Fibroblast of lung (primary cell): Measurements from ENCODE around the gene CASD1. TPM values are rescaled to one million over a fixed set of nuclear protein-coding genes. Genes with fewer than 3 reads are reported as not detected.

ENCODE experiments used
- DNase-seq, 2 donors: peaks; one replicate each; pipeline versions ENCODE4 v3.0.0 to v3.0.0-alpha.2; 2010; ENCODE audit warnings: low read depth in 2 of 2
- H2AFZ ChIP-seq: 2 replicates; pipeline ENCODE4 v1.5.1; 2012; ENCODE audit warnings: low read length, control low read depth, inconsistent platforms
- H3K27ac ChIP-seq: 2 replicates; pipeline ENCODE4 v1.5.1; 2011; ENCODE audit warnings: low read length, control low read depth; ENCODE audit not compliant: insufficient read depth
- H3K27me3 ChIP-seq: 2 replicates; pipeline ENCODE4 v1.5.1; 2011; ENCODE audit warnings: mild to moderate bottlenecking, low read length; ENCODE audit not compliant: control insufficient read depth, insufficient read depth
- H3K36me3 ChIP-seq: 2 replicates; pipeline ENCODE4 v1.5.1; 2011; ENCODE audit warnings: low read length; ENCODE audit not compliant: control insufficient read depth, insufficient read depth
- H3K4me1 ChIP-seq: 2 replicates; pipeline ENCODE4 v1.5.1; 2011; ENCODE audit warnings: low read length; ENCODE audit not compliant: control insufficient read depth, insufficient read depth; ENCODE audit errors: extremely low read depth
- H3K4me2 ChIP-seq: 2 replicates; pipeline ENCODE4 v1.5.1; 2011; ENCODE audit warnings: low read length, control low read depth; ENCODE audit not compliant: insufficient read depth; ENCODE audit errors: extremely low read depth
- H3K4me3 ChIP-seq, 4 experiments: fragments of 200-600 bp in 1 of 4; sonication (generic) in 1 of 4; replicated peaks in 1 of 4; 2 replicates each; pipeline ENCODE4 v1.5.1; 2011 to 2016; ENCODE audit warnings: low read length in 4 of 4, low read depth in 3 of 4, mild to moderate bottlenecking in 3 of 4, control low read depth in 2 of 4, inconsistent platforms in 1 of 4, mixed read lengths in 1 of 4; ENCODE audit not compliant: insufficient read depth in 1 of 4; ENCODE audit errors: control extremely low read depth in 1 of 4
- H3K79me2 ChIP-seq: 2 replicates; pipeline ENCODE4 v1.5.1; 2012; ENCODE audit warnings: mild to moderate bottlenecking, low read length, inconsistent platforms; ENCODE audit not compliant: control insufficient read depth, insufficient read depth
- H3K9ac ChIP-seq: 2 replicates; pipeline ENCODE4 v1.5.1; 2011; ENCODE audit warnings: mild to moderate bottlenecking, low read length, control low read depth; ENCODE audit not compliant: insufficient read depth
- H3K9me3 ChIP-seq: 2 replicates; pipeline ENCODE4 v1.5.1; 2012; ENCODE audit warnings: low read depth, low read length; ENCODE audit not compliant: control insufficient read depth, insufficient read depth
- H4K20me1 ChIP-seq: 2 replicates; pipeline ENCODE4 v1.5.1; 2011; ENCODE audit warnings: low read length; ENCODE audit not compliant: control insufficient read depth, insufficient read depth; ENCODE audit errors: extremely low read depth
- EZH2 ChIP-seq: IDR thresholded peaks from 2 replicates; pipeline ENCODE4 v1.5.1; 2012; ENCODE audit warnings: low read length, control low read depth, mild to moderate bottlenecking; ENCODE audit errors: missing control alignments
- polyA minus RNA-seq: library from RNA; depleted of rRNA, polyadenylated mRNA; stranded (reverse); fragments of >200 nt; gene quantifications from 2 replicates; pipeline ENCODE4 v1.2.3, GENCODE V29; 2011; ENCODE audit warnings: low replicate concordance
- polyA plus RNA-seq, 2 donors: library from polyadenylated mRNA; depleted of rRNA in 1 of 2; stranded (reverse) in 1 of 2; unstranded in 1 of 2; fragments of >200 nt; gene quantifications; 2 replicates each; pipeline ENCODE4 v1.2.1, GENCODE V29; 2011 to 2012; ENCODE audit warnings: missing spikeins in 1 of 2
- total RNA-seq: library from RNA; depleted of rRNA; stranded (reverse); fragments of >200 nt; gene quantifications from 2 replicates; pipeline ENCODE4 v1.2.1, GENCODE V29; 2014
- TF ChIP-seq, protein P1 (sequence below), 2 donors: IDR thresholded peaks in 1 of 2; conservative IDR thresholded peaks in 1 of 2; 1 replicate in 1 of 2; 2 replicates in 1 of 2; pipeline ENCODE4 v1.5.1; 2011 to 2012; ENCODE audit warnings: low read length in 2 of 2, control low read depth in 1 of 2, inconsistent platforms in 1 of 2, low read depth in 1 of 2, mild to moderate bottlenecking in 1 of 2

Gene CASD1
- total RNA-seq (13.6 and 14.2 TPM in 2 replicates), polyA plus RNA-seq (7.0 and 10.6 TPM in 2 replicates), polyA minus RNA-seq (0.26 and 7.8 TPM in 2 replicates)
- 3.6 and 5.8 TPM in 2 replicates for polyA plus RNA-seq (2012)

DNA sequence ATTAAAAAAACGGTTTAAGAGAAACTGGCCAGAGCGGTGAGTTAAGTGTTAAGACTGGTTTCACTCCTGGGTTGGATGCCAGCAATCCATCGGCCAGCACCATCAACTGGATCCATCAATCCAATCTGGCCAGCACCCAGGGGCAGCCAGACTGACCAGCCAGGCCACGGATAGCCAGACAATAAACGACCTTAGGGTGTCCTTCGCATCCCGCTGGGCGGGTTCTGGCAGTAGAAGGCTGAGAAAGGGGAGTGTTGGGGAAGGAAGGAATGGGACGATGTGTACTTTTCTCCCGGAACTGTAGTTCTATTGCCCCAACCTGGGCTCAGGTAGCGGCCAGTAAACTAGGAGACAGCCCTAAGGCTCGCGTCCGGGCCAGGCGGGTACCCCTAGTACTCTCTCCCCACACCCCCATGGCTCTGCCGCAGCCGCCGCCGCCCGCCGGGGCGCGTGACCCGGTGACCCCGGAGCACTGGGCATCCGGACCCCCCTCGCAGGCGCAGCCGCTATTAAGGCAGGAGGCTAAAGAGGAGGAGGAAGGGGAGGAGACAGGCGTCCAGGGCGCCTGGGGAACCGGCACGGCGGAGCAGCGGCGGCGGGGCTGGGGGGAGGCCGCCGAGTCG is at the start of gene CASD1:
TSS of gene CASD1 (plus strand) at position 546 of the 623 bp plus-strand sequence. CDS start 276 bp downstream, outside the sequence.
- no peaks in the 10 kb centered on the region for H3K4me1 ChIP-seq
- peak within 1 kb of the TSS; percentile 81 for H3K4me2 ChIP-seq
- TF ChIP-seq EZH2, result no peak
- TF ChIP-seq, protein P1, sequence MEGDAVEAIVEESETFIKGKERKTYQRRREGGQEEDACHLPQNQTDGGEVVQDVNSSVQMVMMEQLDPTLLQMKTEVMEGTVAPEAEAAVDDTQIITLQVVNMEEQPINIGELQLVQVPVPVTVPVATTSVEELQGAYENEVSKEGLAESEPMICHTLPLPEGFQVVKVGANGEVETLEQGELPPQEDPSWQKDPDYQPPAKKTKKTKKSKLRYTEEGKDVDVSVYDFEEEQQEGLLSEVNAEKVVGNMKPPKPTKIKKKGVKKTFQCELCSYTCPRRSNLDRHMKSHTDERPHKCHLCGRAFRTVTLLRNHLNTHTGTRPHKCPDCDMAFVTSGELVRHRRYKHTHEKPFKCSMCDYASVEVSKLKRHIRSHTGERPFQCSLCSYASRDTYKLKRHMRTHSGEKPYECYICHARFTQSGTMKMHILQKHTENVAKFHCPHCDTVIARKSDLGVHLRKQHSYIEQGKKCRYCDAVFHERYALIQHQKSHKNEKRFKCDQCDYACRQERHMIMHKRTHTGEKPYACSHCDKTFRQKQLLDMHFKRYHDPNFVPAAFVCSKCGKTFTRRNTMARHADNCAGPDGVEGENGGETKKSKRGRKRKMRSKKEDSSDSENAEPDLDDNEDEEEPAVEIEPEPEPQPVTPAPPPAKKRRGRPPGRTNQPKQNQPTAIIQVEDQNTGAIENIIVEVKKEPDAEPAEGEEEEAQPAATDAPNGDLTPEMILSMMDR (conservative IDR thresholded peaks at IDR 0.05 in 1 of 2, IDR thresholded peaks at IDR 0.05 in 1 of 2; ENCODE audit: low read depth in 1 of 2, low read length in 2 of 2), result no peak
- no peaks in the 10 kb centered on the region for H3K79me2 ChIP-seq
- peak within 1 kb of the TSS; percentile 86 for H3K9ac ChIP-seq
- H3K4me3 ChIP-seq, result peak within 1 kb of the TSS; percentile 75 to 89 (median 83)
- peak within 1 kb of the TSS; percentile 79 for H3K27ac ChIP-seq
- H2AFZ ChIP-seq, result peak within 1 kb of the TSS; percentile 97
- H4K20me1 ChIP-seq, result no peaks in the 10 kb centered on the region
- peak; percentile 10 to 26 for DNase-seq
- H3K36me3 ChIP-seq, result no peaks in the 10 kb centered on the region
- H3K9me3 ChIP-seq, result no peaks in the 10 kb centered on the region
- no peaks in the 10 kb centered on the region for H3K27me3 ChIP-seq

DNA sequence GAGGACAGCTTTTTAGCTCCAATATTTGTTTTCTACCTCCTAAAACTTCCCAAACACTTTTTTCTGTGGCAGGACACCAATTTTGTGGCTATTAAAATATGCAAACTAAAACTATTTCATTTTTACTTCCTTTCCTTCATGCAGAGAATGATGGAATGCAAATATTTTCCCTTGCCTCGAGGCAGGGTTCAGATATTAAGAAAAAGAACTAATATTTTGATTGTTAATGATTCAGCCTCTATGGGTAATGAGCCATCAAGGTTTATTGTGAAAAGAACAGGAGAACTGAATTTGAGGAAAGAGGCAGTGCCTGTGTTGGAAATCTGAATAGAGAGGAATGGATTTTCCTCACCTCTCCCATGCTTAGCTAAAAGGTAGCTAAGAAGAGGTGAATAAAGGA is 43.1 kb upstream of the CASD1 start:
- TF ChIP-seq, protein P1 (conservative IDR thresholded peaks at IDR 0.05 in 1 of 2, IDR thresholded peaks at IDR 0.05 in 1 of 2; ENCODE audit: low read depth in 1 of 2, low read length in 2 of 2), result no peak
- no peak for TF ChIP-seq EZH2
- DNase-seq, result no peak
- no peaks in the 10 kb centered on the region for H3K36me3 ChIP-seq
- H3K4me1 ChIP-seq, result no peaks in the 10 kb centered on the region
- H3K79me2 ChIP-seq, result no peaks in the 10 kb centered on the region
- H2AFZ ChIP-seq, result no peak overlapping the region
- H3K4me3 ChIP-seq, result no peak overlapping the region
- no peak overlapping the region for H3K4me2 ChIP-seq
- H3K27me3 ChIP-seq, result no peaks in the 10 kb centered on the region
- no peak overlapping the region for H3K27ac ChIP-seq
- no peak overlapping the region for H3K9ac ChIP-seq
- H4K20me1 ChIP-seq, result no peaks in the 10 kb centered on the region
- H3K9me3 ChIP-seq, result no peaks in the 10 kb centered on the region

DNA sequence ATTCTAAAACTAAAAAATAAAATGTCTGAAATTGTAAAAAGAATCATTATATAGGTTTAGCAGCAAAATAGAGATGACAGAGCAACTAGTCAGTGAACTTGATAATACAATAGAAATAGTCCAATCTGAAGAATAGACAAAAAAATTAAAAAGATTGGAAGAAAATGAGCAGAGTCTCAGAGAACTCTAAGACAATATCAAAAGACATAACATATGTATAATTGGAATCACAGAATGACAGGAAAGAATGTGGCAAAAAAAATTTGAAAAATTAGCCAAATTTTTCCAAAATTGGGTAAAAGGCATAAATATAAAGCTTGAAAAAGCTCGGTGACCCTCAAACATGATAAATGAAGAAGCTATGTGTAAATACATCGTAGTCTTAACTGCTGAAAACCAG is 38.0 kb upstream of the CASD1 start:
- no peak overlapping the region for H3K4me2 ChIP-seq
- H3K4me3 ChIP-seq, result no peak overlapping the region

More for the DNA sequence above, 38.0 kb upstream of the CASD1 start:
- Histone ChIP-seq H3K27me3 (no peaks in the 10 kb centered on the region), H3K36me3 (no peaks in the 10 kb centered on the region), H3K4me1 (no peaks in the 10 kb centered on the region), H3K79me2 (no peaks in the 10 kb centered on the region), H3K27ac (no peak overlapping the region), H3K9me3 (no peaks in the 10 kb centered on the region), H2AFZ (no peak overlapping the region), H3K9ac (no peak overlapping the region), H4K20me1 (no peaks in the 10 kb centered on the region)
- TF ChIP-seq EZH2, result no peak
- TF ChIP-seq, protein P1 (conservative IDR thresholded peaks at IDR 0.05 in 1 of 2, IDR thresholded peaks at IDR 0.05 in 1 of 2; ENCODE audit: low read depth in 1 of 2, low read length in 2 of 2), result no peak
- no peak for DNase-seq
